ENCODE results near the gene SUN1.

- TF ChIP-seq, protein P1, sequence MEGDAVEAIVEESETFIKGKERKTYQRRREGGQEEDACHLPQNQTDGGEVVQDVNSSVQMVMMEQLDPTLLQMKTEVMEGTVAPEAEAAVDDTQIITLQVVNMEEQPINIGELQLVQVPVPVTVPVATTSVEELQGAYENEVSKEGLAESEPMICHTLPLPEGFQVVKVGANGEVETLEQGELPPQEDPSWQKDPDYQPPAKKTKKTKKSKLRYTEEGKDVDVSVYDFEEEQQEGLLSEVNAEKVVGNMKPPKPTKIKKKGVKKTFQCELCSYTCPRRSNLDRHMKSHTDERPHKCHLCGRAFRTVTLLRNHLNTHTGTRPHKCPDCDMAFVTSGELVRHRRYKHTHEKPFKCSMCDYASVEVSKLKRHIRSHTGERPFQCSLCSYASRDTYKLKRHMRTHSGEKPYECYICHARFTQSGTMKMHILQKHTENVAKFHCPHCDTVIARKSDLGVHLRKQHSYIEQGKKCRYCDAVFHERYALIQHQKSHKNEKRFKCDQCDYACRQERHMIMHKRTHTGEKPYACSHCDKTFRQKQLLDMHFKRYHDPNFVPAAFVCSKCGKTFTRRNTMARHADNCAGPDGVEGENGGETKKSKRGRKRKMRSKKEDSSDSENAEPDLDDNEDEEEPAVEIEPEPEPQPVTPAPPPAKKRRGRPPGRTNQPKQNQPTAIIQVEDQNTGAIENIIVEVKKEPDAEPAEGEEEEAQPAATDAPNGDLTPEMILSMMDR (IDR thresholded peaks at IDR 0.05; ENCODE audit: low read length): no peak
- no peak for TF ChIP-seq EZH2phosphoT487 (IDR thresholded peaks at IDR 0.05; ENCODE audit: low read length)
- no peak for TF ChIP-seq EZH2 (optimal IDR thresholded peaks at IDR 0.05; ENCODE audit: low read depth, low read length)
Observed at GRCh38 chr7:901388-902154, 69.3 kb downstream of the SUN1 start.
